Cerebellar nuclear complex (tissue), 1 donor: ENCODE results near the gene PCSK6.

Source experiments
- DNase-seq, 2 experiments: peaks; one replicate each; lab custom pipeline; 2025; lab: John Stamatoyannopoulos, UW

PCSK6 gene

DNA sequence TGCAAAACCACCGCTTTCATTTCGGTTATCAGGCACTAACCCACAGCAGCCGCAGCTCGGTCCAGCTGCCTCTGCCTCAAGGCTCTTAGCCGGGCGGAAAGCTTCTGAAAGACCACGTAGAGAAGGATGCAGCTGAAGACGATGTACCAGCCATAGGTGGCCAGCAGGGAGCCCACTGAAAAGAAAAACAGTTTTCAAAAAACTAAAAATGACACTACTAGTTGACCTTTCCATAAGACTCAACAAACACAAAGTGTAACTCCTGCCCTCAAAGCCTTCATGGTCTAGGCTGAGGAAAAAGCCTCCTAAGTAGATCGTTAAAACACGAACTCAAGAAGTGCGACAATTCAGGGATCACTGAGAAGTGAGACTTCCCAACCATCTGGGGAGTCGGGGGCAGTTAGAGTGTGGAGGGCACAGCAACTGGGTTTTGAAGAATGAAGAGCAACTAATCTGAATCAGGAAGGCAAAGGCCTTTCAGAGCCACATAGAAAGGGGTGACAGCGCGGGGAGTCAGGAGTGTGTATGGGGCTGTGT, 212.9 kb downstream of the PCSK6 start:
- DNase-seq, result no peak

DNA sequence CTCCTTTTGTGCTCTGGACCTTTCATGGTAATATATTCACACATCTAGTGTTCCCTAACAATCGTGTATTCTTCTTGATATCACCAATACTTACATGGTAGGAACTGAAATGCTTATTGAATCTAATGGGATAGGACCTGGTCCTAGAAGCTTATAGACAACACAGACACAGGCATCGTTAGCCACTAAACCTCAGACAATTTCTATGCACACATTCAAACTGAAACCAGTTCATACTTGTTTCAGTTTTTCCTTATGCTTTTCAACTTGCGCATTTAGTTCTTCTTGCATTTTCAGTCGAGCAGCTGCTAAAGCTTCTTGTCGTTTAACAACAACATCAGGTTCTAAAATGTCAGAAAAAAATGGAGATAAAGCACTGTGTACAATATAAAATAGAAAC, 214.5 kb downstream of the PCSK6 start:
- DNase-seq, result no peak

DNA sequence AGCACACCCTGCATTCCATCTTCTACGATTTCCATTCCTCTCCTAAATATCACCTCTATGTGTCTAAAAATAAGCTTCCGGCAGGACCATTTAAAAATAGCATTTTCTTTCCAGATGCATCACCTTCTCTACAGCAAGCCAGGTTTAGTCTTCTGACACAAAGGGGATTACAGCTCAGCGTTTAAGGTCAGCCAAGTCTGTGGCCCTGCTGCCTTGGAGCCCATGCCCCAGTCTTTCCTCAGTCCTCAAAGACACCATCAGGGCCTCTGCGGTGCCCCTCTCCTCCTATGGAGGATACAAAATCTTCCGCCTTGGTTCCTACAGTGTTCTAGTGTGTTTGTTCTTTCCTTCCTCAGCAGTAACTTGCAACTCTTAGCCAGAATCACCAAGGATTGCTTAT, 216.0 kb downstream of the PCSK6 start:
- no peak for DNase-seq

DNA sequence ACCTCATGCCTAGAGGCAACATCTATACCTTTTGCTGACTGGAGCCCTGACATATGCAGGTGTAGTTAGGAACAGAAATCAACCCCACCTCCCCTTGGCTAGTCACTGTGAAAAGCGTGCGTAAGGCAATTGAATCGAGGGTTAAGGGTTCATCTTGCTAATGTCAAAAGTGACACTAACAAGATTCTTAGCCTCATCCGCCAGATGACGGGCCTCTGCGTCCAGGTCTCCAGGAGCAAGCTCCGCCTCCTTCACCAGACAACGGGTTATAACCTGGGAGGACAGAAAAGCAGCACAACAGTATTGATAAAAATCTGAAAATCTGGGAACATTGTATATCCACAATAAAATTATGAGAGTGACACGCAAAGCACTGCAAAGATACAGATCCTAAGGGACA, 216.9 kb downstream of the PCSK6 start:
- DNase-seq, result no peak

DNA sequence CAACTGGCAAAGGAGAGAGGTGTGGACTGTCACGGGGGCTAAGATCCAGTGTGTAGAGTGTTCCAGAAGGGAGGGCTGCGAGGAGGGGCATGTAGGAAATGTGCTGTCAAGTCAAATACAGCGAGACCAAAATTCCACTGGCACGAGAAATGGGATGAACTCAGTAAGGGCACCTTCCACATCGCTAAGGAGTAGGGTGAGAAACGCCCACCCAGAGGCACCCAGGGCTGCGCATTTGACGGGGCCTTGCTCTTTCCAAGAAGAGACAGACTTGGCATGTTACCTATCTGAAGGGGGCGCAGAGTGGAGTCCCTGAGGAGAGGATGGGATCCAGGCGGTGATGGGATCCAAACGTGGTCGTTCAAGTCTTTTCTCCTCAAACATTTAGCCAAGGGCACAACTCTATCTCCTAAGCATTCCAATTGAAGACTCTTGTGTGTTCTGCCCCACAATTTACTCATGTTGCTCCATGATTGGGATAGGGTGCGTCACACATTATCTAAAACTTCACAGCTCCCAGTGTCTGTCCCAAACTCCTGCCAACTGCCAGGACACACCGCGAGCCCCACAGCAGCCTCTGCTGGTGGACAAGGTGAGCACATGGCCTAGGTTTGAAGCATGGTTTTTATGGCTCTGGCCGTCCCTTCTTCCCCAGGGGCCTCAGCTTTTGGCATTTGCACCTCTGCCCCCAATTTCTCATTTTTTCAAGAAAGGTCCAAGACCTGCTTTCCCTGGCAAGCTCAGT, 219.9 kb downstream of the PCSK6 start:
- DNase-seq, result no peak

DNA sequence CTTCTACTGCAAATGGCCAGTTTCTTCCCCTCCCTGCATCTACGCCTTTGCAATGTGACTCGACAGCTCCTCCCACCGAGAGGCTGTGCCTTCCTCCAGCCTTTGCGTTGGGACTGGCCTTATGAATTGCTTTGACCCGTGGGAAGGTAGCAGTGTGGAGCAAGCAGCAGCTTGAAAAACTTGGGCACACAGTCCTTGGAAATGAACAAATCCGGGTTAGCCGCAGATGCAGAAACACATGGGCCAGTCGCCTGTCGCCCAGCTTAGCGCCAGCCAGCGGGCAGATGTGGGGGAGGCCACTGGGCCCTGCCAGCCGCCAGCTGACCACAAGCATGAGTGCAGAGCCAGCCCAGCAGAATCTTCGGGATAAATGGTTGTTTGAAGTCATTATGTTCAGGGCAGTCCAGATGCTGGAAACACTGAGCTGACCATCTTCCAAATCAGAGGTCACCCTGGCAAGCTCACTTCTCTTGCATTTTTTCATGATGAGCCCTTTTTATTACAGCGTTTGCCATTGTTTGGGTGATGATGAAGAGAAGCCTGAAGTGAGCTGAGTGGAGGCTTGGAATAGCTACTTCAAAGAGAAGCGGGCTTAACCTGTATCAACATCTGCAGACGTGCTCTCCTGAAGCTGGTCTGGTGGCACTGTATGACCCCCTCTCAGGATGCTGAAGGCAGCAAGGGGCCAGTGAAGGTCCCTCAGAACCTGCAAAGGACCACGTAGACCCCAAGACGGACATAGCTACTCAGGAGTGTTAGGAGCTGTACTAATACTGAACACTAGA, 222.0 kb downstream of the PCSK6 start:
- no peak for DNase-seq

DNA sequence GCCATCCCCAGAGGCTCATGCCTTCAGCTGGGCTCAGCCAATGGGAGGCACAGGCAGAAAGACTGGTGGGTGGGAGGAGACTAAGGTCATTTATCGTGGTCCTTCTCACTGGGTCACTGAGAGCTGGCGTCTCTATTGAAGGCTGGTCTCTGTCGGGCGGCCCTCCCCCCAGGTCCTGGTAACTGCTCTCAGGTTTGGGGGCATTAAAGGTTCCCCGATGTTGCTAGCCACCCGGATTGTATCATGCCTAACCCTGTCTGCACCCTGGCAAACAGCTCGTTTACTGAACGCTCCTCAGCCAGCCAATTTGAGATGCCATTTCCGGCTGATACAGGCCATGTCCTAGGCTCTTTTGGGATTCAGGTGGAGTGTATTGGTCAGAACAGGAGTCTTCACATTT, 222.7 kb downstream of the PCSK6 start:
- no peak for DNase-seq

DNA sequence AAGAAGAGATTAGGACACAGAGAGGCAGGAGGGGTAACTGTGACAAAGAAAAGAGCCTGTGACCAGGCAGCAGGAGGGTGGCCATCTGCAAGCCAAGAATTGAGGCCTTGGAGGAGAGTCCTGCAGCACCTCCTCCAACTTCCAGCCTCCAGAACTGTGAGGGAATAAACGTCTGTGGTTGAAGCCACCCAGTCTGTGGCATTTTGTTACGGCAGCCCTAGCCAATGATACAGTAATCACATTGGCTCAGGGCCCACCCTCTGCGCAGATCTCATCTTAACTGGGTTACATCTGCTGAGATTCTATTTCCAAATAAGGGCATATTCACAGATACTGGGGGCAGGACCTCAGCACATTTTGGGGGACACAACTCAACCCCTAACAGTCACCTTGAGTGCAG, 223.5 kb downstream of the PCSK6 start:
- DNase-seq, result no peak

DNA sequence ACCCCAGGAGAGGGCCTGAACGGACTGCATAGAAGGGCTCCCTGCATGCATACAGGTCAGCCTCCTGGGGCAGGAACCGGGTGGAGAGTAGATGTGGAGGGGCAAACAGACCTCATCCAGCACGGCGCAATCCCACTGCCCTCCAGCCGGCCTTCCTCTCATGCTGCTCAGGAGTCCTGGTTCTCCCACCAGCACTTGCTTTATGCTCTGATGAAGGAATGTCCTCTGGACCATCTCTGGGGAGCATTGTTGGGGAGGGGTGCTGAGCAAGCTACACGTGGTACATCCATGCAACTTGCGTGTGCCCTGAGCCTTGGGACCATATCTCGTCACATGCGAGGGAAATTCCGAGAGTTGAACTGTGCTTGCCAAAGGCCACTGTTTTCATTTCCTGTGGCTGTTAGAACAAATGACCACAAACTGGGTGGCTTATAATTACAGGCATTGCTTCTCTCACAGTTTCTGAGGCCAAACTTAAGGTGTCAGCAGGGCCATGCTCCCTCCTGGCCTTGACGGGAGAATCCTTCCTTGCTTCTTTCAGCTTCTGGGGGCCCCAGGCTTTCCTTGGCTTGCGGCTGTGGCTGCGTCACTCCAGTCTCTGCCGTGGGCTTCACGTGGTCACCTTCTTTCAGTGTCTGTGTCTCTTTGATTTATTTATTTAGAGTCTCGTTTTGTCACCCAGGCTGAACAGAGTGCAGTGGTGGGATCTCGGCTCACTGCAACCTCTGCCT, 224.4 kb downstream of the PCSK6 start:
- no peak for DNase-seq

DNA sequence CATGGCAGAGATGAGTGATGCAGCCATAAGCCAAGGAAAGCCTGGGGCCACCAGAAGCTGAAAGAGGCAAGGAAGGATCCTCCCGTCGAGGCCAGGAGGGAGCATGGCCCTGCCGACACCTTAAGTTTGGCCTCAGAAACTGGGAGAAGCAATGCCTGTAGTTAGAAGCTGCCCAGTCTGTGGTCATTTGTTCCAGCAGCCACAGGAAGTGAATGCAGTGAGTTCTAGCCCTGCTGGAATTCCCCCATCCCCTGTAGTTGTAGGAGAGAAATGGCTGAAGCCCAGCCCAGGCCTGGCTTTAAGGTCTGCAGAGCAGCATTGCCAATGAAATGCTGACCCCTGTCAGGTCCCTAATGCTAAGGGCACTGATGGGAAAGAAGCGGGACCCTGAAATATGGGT, 225.5 kb downstream of the PCSK6 start:
- DNase-seq, result no peak

DNA sequence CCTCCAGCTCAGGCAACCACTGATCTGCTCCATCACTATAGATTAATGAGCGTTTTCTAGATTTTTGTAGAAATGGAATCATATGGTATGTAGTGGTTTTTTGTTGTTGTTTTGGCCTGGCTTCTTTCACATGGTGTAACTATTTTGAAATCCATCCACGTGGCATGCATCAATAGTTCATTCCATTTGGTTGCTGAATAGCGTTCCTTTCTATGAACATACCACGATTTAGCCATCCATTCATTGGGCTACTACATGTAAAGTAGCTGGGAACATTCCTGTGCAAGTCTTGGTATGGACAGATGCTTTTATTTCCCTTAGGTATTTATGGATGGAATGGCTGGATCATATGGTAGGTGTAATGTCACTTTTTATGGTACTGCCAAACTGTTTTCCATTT, 227.0 kb downstream of the PCSK6 start:
- no peak for DNase-seq

DNA sequence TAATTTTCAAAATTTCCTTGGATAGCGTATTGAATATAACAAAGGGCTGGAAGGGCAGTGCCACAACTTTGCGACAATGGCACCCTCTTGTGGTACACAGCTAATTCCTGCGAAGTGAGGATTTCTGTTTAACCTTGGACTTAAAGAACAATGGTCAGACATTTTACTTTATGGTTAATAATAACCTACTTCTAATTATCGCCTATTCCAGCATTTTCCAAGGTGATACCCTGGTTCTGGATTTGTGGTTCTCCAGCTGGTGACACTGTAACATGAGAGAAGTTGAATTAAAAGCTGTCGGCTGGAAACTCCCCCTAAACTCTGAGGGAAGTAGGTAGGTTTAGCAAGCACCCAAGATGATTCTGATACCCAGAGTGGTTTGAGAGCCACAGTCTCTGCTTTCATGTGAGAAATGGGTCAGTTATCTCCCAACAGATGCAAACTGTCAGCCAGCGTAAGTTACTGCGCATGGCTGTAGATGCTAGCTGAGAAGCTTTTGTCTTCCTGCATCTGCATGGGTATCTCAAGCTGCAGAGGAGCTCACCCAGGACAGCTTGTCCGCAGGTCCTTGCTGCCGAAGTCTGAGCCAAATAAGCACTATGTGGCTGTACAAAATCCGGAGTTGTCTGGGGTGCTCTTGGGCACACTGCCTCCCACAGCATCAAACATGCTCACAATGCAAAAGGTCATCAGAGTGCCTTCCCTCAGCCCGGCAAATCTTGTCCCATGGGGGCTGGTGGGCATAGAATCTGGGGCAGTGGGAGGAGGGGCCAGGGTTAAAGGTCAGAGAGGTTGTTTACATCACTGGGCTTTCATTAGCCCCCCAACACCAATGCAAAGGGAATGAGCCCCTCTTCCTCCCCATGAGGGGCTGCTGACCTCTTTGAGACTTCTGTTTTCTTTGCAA, 231.0 kb downstream of the PCSK6 start:
- DNase-seq, result no peak

DNA sequence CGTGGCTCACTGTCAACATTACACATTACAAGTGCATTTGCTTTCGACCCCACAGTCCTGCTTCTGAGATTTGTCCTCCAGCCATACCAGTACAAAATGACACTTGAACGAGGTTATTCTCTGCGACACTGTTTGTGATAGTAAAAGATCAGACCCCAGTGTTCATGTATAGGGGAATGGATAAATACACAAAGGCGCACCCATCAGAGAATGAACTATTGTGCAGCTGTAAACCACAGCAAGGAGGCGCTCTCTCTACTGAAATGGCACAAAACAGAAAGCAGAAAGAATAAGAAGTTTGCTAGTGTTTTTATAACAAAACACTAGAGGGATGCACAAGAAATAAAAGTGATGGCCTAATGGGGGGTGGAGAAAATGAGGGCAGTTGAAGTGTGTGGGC, 232.8 kb downstream of the PCSK6 start:
- no peak for DNase-seq

DNA sequence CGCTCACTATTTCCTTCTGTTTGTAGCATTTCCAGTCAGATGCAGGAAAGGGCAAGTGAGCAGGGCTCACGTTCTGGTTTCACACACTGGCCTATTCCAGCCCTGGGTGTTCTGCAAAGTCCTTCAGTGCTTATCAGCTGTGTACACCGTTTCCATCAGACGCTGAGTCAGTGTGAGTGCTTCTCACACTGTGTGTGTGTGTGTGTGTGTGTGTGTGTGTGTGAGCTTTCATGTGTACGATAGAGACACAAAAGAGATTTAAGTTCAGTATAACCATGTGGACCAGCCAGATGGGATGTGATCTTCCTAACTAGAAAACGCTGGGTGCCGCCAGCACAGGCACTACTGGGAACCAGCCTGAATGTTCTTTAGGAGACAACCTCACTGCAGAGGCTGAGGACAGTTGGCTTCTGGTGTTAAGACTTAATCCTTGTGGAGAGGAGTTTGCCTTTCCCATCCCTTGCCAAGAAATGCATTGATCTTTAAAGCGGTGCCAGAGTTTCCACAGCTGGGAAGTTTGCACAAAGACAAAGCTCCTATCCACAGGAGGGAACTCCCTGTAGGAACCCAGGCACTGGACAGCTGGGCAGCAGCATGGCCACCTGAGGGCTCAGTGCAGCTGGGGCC, 233.8 kb downstream of the PCSK6 start:
- DNase-seq, result no peak

DNA sequence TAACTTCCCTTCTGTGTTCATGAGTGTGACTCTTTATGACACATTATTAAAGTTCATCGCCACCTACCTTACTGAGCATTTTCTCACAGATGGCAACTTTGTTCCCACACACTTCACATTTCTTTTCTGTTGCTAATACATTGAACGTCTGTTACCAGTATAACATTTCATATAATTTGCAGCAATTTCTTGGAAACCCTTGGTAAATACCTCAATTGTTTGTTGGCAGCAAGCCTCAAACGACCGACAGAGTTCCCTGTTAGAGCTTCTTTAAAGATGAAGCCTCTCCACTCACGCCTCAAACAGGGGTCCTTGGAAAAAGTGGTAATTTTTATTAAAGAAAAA, 234.5 kb downstream of the PCSK6 start:
- no peak for DNase-seq

DNA sequence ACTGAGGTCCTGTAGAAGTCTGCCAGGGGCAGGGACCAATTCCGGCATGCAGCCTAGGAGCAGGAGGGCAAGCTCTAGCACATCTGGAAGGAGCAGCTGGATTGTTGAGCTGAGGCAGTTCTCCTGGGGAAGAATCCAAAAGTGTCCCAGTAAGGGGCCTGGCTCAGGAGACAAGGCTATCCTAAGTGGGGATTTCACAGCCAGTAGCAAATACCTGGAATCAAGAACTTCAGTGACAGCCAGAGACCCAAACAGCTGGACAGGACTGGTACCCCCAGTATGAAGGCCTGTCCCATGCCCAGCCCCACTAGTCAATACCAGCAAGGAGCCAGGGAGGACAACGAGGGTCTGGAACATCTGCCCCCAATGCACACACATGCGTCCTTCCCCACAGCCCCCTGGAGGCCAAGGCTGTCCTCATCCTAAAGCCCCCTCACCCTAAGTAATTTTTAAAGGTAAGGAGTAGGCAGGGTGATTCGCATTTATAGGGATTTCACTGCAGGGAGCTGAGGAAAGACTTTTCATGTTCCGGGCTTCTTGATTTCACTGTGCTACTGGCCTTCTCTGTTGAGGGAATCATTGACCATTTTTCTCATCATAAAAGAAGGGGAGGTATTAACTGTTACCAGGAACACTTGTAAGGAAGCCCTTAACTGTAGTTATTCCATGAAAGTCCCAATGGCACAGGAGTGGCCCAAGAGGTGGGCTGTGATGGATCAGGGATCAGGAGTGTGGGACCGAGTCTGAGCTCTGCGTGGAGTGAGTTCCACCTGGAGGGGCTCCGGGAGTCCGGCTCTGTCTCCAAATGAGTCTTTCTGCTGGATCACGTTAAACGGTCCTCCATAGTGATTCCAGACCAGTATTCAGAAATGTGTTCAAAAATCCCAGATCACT, 235.1 kb downstream of the PCSK6 start:
- DNase-seq, result no peak
